ENCODE data around the gene LCN9.

GRCh38 chr9:135673941-135674340 lies 10.8 kb downstream of the LCN9 start:
- TF ChIP-seq CTCF (IDR thresholded peaks at IDR 0.05) (no peak), POLR2A (IDR thresholded peaks at IDR 0.05) (no peak)
